Nephron progenitor cell (in vitro differentiated cells): ENCODE results near the gene MAGI2.

ENCODE experiments used
- DNase-seq: peaks from one replicate; pipeline ENCODE4 v3.0.0; 2021
- H3K27ac Mint-ChIP-seq: 2 replicates; pipeline ENCODE4 v1.8.0; 2021; ENCODE audit warnings: mild to moderate bottlenecking, moderate library complexity, mixed read lengths
- H3K27me3 Mint-ChIP-seq: 2 replicates; pipeline ENCODE4 v1.8.0; 2021; ENCODE audit warnings: mild to moderate bottlenecking, low read depth, mixed read lengths; ENCODE audit not compliant: poor library complexity
- H3K36me3 Mint-ChIP-seq: 2 replicates; pipeline ENCODE4 v1.8.0; 2021; ENCODE audit warnings: low read depth, mixed read lengths
- H3K4me1 Mint-ChIP-seq: 2 replicates; pipeline ENCODE4 v1.8.0; 2021; ENCODE audit warnings: mixed read lengths
- H3K4me3 Mint-ChIP-seq: 2 replicates; pipeline ENCODE4 v1.8.0; 2021; ENCODE audit warnings: mild to moderate bottlenecking, moderate library complexity, mixed read lengths
- H3K9me3 Mint-ChIP-seq: 2 replicates; pipeline ENCODE4 v1.8.0; 2021; ENCODE audit warnings: mild to moderate bottlenecking, moderate library complexity, mixed read lengths
- CTCF ChIP-seq: fragments of 200-600 bp; sonication (generic); IDR thresholded peaks from 2 replicates; pipeline ENCODE4 v1.5.0; 2021; ENCODE audit warnings: antibody characterized with exemption

MAGI2 gene

DNA sequence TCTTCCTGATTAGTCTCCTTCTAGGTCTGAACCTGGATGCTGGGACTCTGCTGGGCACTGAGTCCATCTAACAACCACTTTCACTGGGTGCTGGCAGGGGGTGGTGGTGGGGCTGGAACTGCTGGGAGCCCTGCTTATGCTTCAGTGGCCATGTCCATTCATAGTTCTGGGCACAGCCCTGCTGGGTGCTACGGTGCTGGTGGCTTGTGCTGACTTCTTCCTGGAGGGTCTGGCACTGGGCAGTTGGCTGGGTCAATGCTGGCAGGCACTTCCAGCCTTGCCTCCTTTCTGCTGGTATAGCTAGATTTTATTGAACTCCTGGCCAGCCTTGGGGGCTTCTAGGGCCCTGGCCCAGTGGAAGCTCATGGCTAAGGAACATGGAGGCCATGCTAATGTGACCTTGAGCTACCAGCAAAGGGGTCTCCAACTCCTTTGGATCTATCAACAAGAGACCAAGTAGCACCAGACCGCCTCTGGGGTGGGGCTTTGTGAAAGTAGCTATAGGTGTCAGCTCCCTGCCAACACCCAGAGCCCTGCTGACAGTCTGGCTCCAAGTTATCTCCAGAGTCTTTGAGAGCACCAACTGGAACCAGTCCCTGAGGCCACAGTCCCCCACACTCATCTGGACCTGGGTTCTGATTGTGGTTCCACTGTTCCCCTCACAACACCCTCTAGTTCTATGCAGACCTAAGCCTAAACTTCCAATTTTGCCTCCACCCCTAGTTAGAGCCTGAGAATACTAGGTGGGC is 99.6 kb downstream of the MAGI2 start:
- H3K27me3 Mint-ChIP-seq, result peaks cover 3% of the 10 kb centered on the region
- H3K27ac Mint-ChIP-seq, result no peak overlapping the region
- no peak overlapping the region for H3K4me3 Mint-ChIP-seq
- no peaks in the 10 kb centered on the region for H3K9me3 Mint-ChIP-seq
- H3K36me3 Mint-ChIP-seq, result no peaks in the 10 kb centered on the region
- DNase-seq, result no peak
- H3K4me1 Mint-ChIP-seq, result no peaks in the 10 kb centered on the region
- TF ChIP-seq CTCF, result no peak

- no peaks in the 10 kb centered on the region for H3K27me3 Mint-ChIP-seq
Observed at GRCh38 chr7:79352323-79352722, 101.1 kb downstream of the MAGI2 start.

DNA sequence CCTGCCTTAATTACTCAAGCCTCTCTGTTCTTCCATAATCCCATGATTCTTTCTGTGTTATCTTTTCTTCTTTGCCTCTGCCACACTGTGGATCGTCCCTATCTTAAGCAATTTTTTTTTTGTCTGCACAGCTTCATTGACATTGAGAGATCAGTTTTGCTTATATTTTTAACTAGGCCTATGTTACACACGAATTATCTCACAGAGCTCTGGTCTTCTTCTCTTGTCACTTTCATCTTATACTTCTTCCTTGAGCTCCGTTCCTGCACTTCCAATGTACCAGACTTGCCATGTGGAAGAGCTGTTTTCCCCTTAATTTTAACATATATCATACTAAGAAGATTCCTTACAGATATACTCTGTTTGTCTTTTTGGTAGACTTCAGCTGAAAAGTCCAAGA is 106.1 kb downstream of the MAGI2 start:
- Mint-ChIP-seq H3K36me3 (no peaks in the 10 kb centered on the region), H3K27ac (no peak overlapping the region), H3K4me1 (no peaks in the 10 kb centered on the region), H3K9me3 (no peaks in the 10 kb centered on the region), H3K27me3 (no peaks in the 10 kb centered on the region), H3K4me3 (no peak overlapping the region)
- no peak for TF ChIP-seq CTCF
- no peak for DNase-seq

More at GRCh38 chr7:79352323-79352722, 101.1 kb downstream of the MAGI2 start:
- Mint-ChIP-seq H3K4me1 (no peaks in the 10 kb centered on the region), H3K4me3 (no peak overlapping the region), H3K9me3 (no peaks in the 10 kb centered on the region), H3K27ac (no peak overlapping the region), H3K36me3 (no peaks in the 10 kb centered on the region)
- TF ChIP-seq CTCF, result no peak
- DNase-seq, result no peak

DNA sequence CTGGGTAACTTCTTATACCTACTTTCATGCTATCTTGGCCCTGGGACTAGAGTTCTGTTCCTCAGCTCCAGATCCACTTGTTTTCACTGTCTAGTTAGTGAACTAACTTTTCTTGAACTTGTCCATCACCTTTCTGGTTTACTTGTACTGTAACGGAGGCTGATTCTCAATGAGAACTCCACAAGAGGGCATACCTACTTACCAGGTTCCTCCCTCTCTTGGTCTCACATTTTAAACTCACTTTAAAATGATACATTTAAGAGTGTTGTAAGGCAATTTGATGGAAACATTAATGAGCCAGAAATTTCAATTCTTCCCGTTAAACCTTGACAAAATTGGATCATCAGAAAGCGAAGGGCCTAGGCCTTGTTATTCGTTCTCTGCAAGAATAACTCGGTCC is 111.6 kb downstream of the MAGI2 start:
- no peaks in the 10 kb centered on the region for H3K27me3 Mint-ChIP-seq
- no peak overlapping the region for H3K27ac Mint-ChIP-seq
- no peak for TF ChIP-seq CTCF
- H3K36me3 Mint-ChIP-seq, result no peaks in the 10 kb centered on the region
- DNase-seq, result no peak
- no peaks in the 10 kb centered on the region for H3K9me3 Mint-ChIP-seq
- no peaks in the 10 kb centered on the region for H3K4me1 Mint-ChIP-seq
- no peak overlapping the region for H3K4me3 Mint-ChIP-seq

DNA sequence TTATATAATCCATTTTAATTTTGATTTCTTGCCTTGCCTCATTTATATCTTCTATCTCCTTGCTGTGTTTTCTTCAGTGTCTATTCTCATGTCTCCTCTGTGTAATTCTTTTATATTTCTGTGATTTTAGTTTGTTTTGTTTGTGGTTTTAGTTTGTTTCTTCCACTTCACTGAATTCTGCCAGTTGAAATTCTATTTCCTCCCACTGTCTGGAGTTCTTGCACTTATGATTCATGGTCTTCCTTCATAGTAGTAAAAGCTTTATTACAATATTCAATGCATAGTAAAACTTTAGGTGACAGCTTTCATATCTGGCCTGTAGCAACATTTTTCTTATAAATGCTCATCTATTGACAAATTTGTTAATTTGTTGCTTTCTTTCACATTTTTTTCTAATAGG is 113.3 kb downstream of the MAGI2 start:
- no peaks in the 10 kb centered on the region for H3K27me3 Mint-ChIP-seq
- no peak overlapping the region for H3K27ac Mint-ChIP-seq
- H3K9me3 Mint-ChIP-seq, result no peaks in the 10 kb centered on the region
- H3K36me3 Mint-ChIP-seq, result no peaks in the 10 kb centered on the region
- DNase-seq, result no peak
- H3K4me1 Mint-ChIP-seq, result no peaks in the 10 kb centered on the region
- H3K4me3 Mint-ChIP-seq, result no peak overlapping the region
- TF ChIP-seq CTCF, result no peak
